BLaER1 (cell line): ENCODE results near the gene PTGFRN.
"Not testable (repeated sequence)": the region's sequence is repeated elsewhere in the genome, so short reads cannot be mapped to it uniquely, and the experiment has no call there.

Source experiments
- H3K27ac ChIP-seq: shearing (Covaris generic); formaldehyde crosslinking; 2 replicates; pipeline ENCODE4 v1.8.1; 2022
- H3K27me3 ChIP-seq: shearing (Covaris generic); formaldehyde crosslinking; 2 replicates; pipeline ENCODE4 v1.8.1; 2022
- H3K36me3 ChIP-seq: shearing (Covaris generic); formaldehyde crosslinking; 2 replicates; pipeline ENCODE4 v1.8.1; 2022
- H3K4me1 ChIP-seq: shearing (Covaris generic); formaldehyde crosslinking; 2 replicates; pipeline ENCODE4 v1.8.1; 2022
- H3K4me2 ChIP-seq: shearing (Covaris generic); formaldehyde crosslinking; 2 replicates; pipeline ENCODE4 v1.8.1; 2022
- H3K4me3 ChIP-seq: shearing (Covaris generic); formaldehyde crosslinking; 2 replicates; pipeline ENCODE4 v1.8.1; 2022
- H3K9ac ChIP-seq: shearing (Covaris generic); formaldehyde crosslinking; 2 replicates; pipeline ENCODE4 v1.8.1; 2022
- H3K9me3 ChIP-seq: shearing (Covaris generic); formaldehyde crosslinking; 2 replicates; pipeline ENCODE4 v1.8.1; 2022
- H4K20me1 ChIP-seq: shearing (Covaris generic); formaldehyde crosslinking; 2 replicates; pipeline ENCODE4 v1.8.1; 2022
- Cebpa-rat ChIP-seq: shearing (Covaris generic); IDR thresholded peaks from 2 replicates; pipeline ENCODE4 v1.8.1; 2022

PTGFRN gene

GRCh38 chr1:116927049-116927798, 17.5 kb downstream of the PTGFRN start:
- Histone ChIP-seq H3K27me3 (no peaks in the 10 kb centered on the region), H3K36me3 (no peaks in the 10 kb centered on the region), H3K4me2 (no peak overlapping the region), H3K4me1 (no peaks in the 10 kb centered on the region), H4K20me1 (no peaks in the 10 kb centered on the region), H3K9me3 (no peaks in the 10 kb centered on the region), H3K9ac (no peak overlapping the region), H3K4me3 (no peak overlapping the region), H3K27ac (no peak overlapping the region)
- no peak for TF ChIP-seq Cebpa-rat

GRCh38 chr1:116929961-116930592, 20.4 kb downstream of the PTGFRN start:
- no peaks in the 10 kb centered on the region for H3K27me3 ChIP-seq
- H3K4me3 ChIP-seq, result no peak overlapping the region
- H3K36me3 ChIP-seq, result no peaks in the 10 kb centered on the region
- H3K9me3 ChIP-seq, result no peaks in the 10 kb centered on the region
- H3K27ac ChIP-seq, result no peak overlapping the region
- peaks cover 13% of the 10 kb centered on the region for H3K4me1 ChIP-seq
- no peak overlapping the region for H3K4me2 ChIP-seq
- no peaks in the 10 kb centered on the region for H4K20me1 ChIP-seq
- no peak overlapping the region for H3K9ac ChIP-seq
- no peak for TF ChIP-seq Cebpa-rat

DNA sequence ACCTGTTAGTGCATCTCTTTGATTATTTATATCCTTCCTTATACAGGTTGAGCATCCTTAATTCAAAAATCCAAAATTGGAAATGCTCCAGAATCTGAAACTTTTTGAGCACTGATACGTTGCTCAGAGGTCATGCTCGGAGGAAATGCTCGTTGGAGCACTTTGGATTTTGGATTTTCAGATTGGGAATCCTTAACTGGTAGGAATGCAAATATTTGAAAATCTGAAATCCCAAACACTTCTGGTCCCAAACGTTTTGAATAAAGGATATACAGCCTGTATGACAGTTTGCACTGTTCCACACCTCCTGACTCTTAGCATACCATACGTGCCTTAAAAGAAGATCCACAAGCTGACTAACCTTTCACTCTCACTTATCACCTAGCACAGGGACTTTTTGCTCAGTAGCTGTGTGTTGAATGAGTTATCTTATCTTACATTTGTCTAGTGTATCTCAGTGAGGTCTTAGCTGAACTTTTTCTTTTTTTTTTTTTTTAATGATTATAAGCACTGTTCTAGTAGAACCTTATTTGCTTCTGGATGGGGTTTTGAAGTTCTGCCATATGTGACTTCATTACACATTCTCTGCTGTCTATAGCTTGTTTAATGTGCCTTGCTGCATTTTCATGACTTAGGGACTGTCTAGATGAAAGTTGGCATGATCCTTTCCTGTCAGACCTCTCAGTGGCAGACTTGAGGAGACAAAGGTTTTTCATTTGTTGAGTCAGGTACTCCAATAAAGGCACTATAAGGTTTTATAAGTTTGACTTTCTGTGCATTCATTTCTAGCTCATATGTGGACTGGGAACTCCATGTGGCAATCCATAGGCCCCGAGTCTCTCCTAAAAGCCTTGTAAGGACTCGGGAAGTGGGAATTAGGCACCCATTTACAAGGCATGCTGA, 21.6 kb downstream of the PTGFRN start:
- Histone ChIP-seq H3K27me3 (no peaks in the 10 kb centered on the region), H3K27ac (no peak overlapping the region), H3K4me1 (peaks cover 13% of the 10 kb centered on the region), H3K9ac (no peak overlapping the region), H3K9me3 (no peaks in the 10 kb centered on the region), H3K4me3 (no peak overlapping the region), H3K4me2 (no peak overlapping the region), H3K36me3 (no peaks in the 10 kb centered on the region), H4K20me1 (no peaks in the 10 kb centered on the region)
- no peak for TF ChIP-seq Cebpa-rat

- no peak overlapping the region for H3K9ac ChIP-seq
Measured at GRCh38 chr1:116933606-116934515, 24.1 kb downstream of the PTGFRN start.

DNA sequence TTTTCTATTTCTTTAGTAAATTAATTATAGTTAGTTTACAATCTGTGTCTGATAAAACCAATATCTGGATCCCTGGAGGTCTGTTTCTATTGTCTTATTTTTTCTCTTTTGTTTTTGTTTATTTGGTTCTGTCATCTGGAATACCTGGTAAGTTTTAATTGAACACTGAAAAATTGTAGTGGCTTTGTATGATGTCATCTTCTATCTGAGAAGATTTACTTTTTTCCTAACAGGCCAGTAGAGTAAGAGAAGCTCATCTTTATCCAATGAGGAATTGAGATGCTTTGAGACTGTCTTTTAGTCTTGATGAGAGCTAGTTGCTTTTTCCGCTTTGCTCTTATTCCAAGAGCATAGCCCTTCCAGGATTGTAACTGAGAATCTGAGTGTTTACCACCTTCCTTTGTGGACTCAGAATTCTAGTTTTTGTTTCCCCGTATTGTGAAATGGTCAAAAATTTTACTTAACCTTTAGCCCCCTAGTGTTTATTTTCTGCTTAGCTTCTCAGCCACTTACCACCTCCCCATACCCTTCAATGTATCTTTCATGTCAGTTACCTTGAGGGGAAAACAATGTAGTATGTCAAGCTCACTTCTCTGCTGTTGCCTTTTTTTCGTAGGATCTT, 25.0 kb downstream of the PTGFRN start:
- H3K4me3 ChIP-seq, result no peak overlapping the region
- H4K20me1 ChIP-seq, result no peaks in the 10 kb centered on the region
- H3K9ac ChIP-seq, result no peak overlapping the region
- H3K4me1 ChIP-seq, result peaks cover 13% of the 10 kb centered on the region
- no peak overlapping the region for H3K27ac ChIP-seq
- no peaks in the 10 kb centered on the region for H3K27me3 ChIP-seq
- no peaks in the 10 kb centered on the region for H3K9me3 ChIP-seq
- H3K4me2 ChIP-seq, result no peak overlapping the region
- TF ChIP-seq Cebpa-rat, result peak; percentile 37; the same call in 1 of the 2 replicates
- no peaks in the 10 kb centered on the region for H3K36me3 ChIP-seq

More at GRCh38 chr1:116933606-116934515, 24.1 kb downstream of the PTGFRN start:
- no peak for TF ChIP-seq Cebpa-rat
- Histone ChIP-seq H3K27me3 (no peaks in the 10 kb centered on the region), H3K4me1 (peaks cover 13% of the 10 kb centered on the region), H3K9me3 (no peaks in the 10 kb centered on the region), H3K4me2 (peak overlapping the region; percentile 32), H3K36me3 (no peaks in the 10 kb centered on the region), H4K20me1 (no peaks in the 10 kb centered on the region), H3K4me3 (no peak overlapping the region), H3K27ac (no peak overlapping the region)

GRCh38 chr1:116938216-116938615, 28.5 kb downstream of the PTGFRN start:
- Histone ChIP-seq H3K4me2 (no peak overlapping the region), H3K27ac (no peak overlapping the region), H3K36me3 (no peaks in the 10 kb centered on the region), H3K4me3 (no peak overlapping the region), H3K9ac (no peak overlapping the region), H4K20me1 (no peaks in the 10 kb centered on the region), H3K4me1 (peaks cover 37% of the 10 kb centered on the region), H3K27me3 (no peaks in the 10 kb centered on the region), H3K9me3 (no peaks in the 10 kb centered on the region)
- no peak for TF ChIP-seq Cebpa-rat

- not testable (repeated sequence) for H3K4me3 ChIP-seq, H3K9me3 ChIP-seq, H3K4me2 ChIP-seq, H3K27ac ChIP-seq, H4K20me1 ChIP-seq, H3K9ac ChIP-seq, H3K36me3 ChIP-seq, H3K27me3 ChIP-seq
- peaks cover 26% of the 10 kb centered on the region for H3K4me1 ChIP-seq
Measured at GRCh38 chr1:116939780-116940543, 30.2 kb downstream of the PTGFRN start.

- Histone ChIP-seq H3K4me2 (peak overlapping the region; percentile 62), H3K9me3 (no peaks in the 10 kb centered on the region), H3K27me3 (no peaks in the 10 kb centered on the region), H3K36me3 (no peaks in the 10 kb centered on the region), H3K27ac (no peak overlapping the region), H4K20me1 (no peaks in the 10 kb centered on the region), H3K4me3 (no peak overlapping the region), H3K4me1 (peaks cover 26% of the 10 kb centered on the region), H3K9ac (no peak overlapping the region)
- TF ChIP-seq Cebpa-rat, result no peak
Measured at GRCh38 chr1:116940814-116941599, 31.3 kb downstream of the PTGFRN start.
